GM12878 (cell line): ENCODE results near the gene S1PR4. TPM values are rescaled to one million over a fixed set of nuclear protein-coding genes. Genes with fewer than 3 reads are reported as not detected.

Experiments used
- ATAC-seq: fragments of 200-7000 bp; cut with Tn5 transposase; 3 replicates; pipeline ENCODE4 v1.9.1; 2020; ENCODE audit warnings: mild to moderate bottlenecking, moderate library complexity
- BruUV-seq: library from RNA; stranded (reverse); fragments of 400-500 nt; replicated peaks from 2 replicates; lab custom pipeline; 2021; lab: Mats Ljungman, UMichigan
- CTCF ChIA-PET: fragments of 300-600 bp; sonication (Branson Sonifier 250); formaldehyde crosslinking; extraction: SDS; loops from one replicate; lab custom pipeline; 2021; ENCODE audit warnings: inconsistent platforms; lab: Yijun Ruan, JAX
- POLR2A ChIA-PET: fragments of 350-600 bp; formaldehyde crosslinking; extraction: SDS; loops from one replicate; lab custom pipeline; 2021; ENCODE audit warnings: inconsistent platforms; lab: Charles Lee
- RAD21 ChIA-PET: fragments of 300-600 bp; sonication (Branson Sonifier 250); formaldehyde crosslinking; loops from one replicate; lab custom pipeline; 2023; ENCODE audit warnings: antibody characterized with exemption; ENCODE audit not compliant: unreplicated experiment; lab: Charles Lee
- SMC1A ChIA-PET: fragments of 300-600 bp; sonication (Branson Sonifier 250); formaldehyde crosslinking; loops from one replicate; lab custom pipeline; 2023; ENCODE audit not compliant: unreplicated experiment, uncharacterized antibody; lab: Charles Lee
- DNase-seq: peaks from one replicate; pipeline ENCODE4 v3.0.0-alpha.2; 2011; ENCODE audit warnings: low read depth, low spot score
- FAIRE-seq: peaks from 3 replicates; lab custom pipeline; 2011; peaks lifted over from hg19 to GRCh38; lab: Jason Lieb, UNC
- H2AFZ ChIP-seq: 2 replicates; pipeline ENCODE4 v1.6.0; 2011; ENCODE audit warnings: low read depth, low read length, control low read depth; ENCODE audit not compliant: control insufficient read depth
- H3K27ac ChIP-seq: 2 replicates; pipeline ENCODE4 v1.5.1; 2011; ENCODE audit warnings: control low read depth; ENCODE audit not compliant: control insufficient read depth, insufficient read depth
- H3K27me3 ChIP-seq, 2 experiments: replicated peaks in 1 of 2; 2 replicates each; pipeline versions ENCODE4 v1.6.0 to v1.6.1; 2011; ENCODE audit warnings: low read length in 1 of 2; ENCODE audit not compliant: control insufficient read depth in 2 of 2, insufficient read depth in 2 of 2
- H3K36me3 ChIP-seq, 2 experiments: 2 replicates each; pipeline ENCODE4 v1.5.1; 2011; ENCODE audit warnings: low read length in 1 of 2; ENCODE audit not compliant: control insufficient read depth in 2 of 2, insufficient read depth in 2 of 2
- H3K4me1 ChIP-seq: 2 replicates; pipeline ENCODE4 v1.6.1; 2011; ENCODE audit warnings: mild to moderate bottlenecking, low read length, moderate library complexity, mixed read lengths; ENCODE audit not compliant: control insufficient read depth, insufficient read depth
- H3K4me2 ChIP-seq: 2 replicates; pipeline ENCODE4 v1.6.0; 2011; ENCODE audit warnings: control low read depth; ENCODE audit not compliant: control insufficient read depth, insufficient read depth
- H3K4me3 ChIP-seq: fragments of 200-600 bp; sonication (generic); 2 replicates; pipeline ENCODE4 v1.5.1; 2016
- H3K79me2 ChIP-seq: 2 replicates; pipeline ENCODE4 v1.6.0; 2011; ENCODE audit warnings: low read length; ENCODE audit not compliant: control insufficient read depth, insufficient read depth
- H3K9ac ChIP-seq: 2 replicates; pipeline ENCODE4 v1.8.0; 2011; ENCODE audit warnings: low read length, control low read depth, mixed read lengths; ENCODE audit not compliant: control insufficient read depth, insufficient read depth
- H3K9me3 ChIP-seq: replicated peaks from 3 replicates; pipeline ENCODE4 v1.5.1; 2011; ENCODE audit warnings: mild to moderate bottlenecking, low read length; ENCODE audit not compliant: control insufficient read depth, insufficient read depth
- H4K20me1 ChIP-seq: 2 replicates; pipeline ENCODE4 v1.6.0; 2011; ENCODE audit not compliant: control insufficient read depth, insufficient read depth
- ELK1 ChIP-seq: IDR thresholded peaks from 2 replicates; pipeline ENCODE4 v1.6.1; 2012; ENCODE audit warnings: low read depth, low read length, improper control_type of control experiment
- HDGF ChIP-seq: fragments of 450-650 bp; IDR thresholded peaks from 2 replicates; pipeline ENCODE4 v1.6.1; 2016; ENCODE audit warnings: antibody characterized with exemption
- MYC ChIP-seq: IDR thresholded peaks from 2 replicates; pipeline ENCODE4 v1.6.1; 2011; ENCODE audit warnings: mild to moderate bottlenecking, low read length, moderate library complexity, inconsistent platforms; ENCODE audit not compliant: insufficient read depth, insufficient replicate concordance, insufficient read length, severe bottlenecking
- NR2C2 ChIP-seq: IDR thresholded peaks from 2 replicates; pipeline ENCODE4 v1.6.1; 2011; ENCODE audit warnings: borderline replicate concordance, low read depth; ENCODE audit not compliant: control insufficient read depth, insufficient read length
- PBX3 ChIP-seq: IDR thresholded peaks from 2 replicates; pipeline ENCODE4 v1.6.1; 2011; ENCODE audit warnings: mild to moderate bottlenecking, low read depth, low read length, moderate library complexity; ENCODE audit not compliant: insufficient replicate concordance
- PML ChIP-seq: IDR thresholded peaks from 2 replicates; pipeline ENCODE4 v1.6.1; 2012; ENCODE audit warnings: low read length, inconsistent platforms
- SIN3A ChIP-seq: IDR thresholded peaks from 2 replicates; pipeline ENCODE4 v1.6.1; 2012; ENCODE audit warnings: low read depth, low read length, improper control_type of control experiment
- TAF1 ChIP-seq: IDR thresholded peaks from 2 replicates; pipeline ENCODE4 v1.6.1; 2011; ENCODE audit warnings: mild to moderate bottlenecking, low read depth, low read length, borderline replicate concordance
- TCF3 ChIP-seq: IDR thresholded peaks from 2 replicates; pipeline ENCODE4 v1.6.1; 2012; ENCODE audit warnings: low read depth, mild to moderate bottlenecking, low read length, borderline replicate concordance; ENCODE audit not compliant: insufficient read depth
- WGBS: methylation state at CpG from one replicate; pipeline ENCODE4 v1.1.6; 2016; ENCODE audit warnings: low lambda C conversion rate; ENCODE audit not compliant: insufficient replicate concordance, insufficient coverage; ENCODE audit errors: missing lambda C conversion rate; 5-methylcytosine and 5-hydroxymethylcytosine counted together
- in situ Hi-C: fragments of 300-500 bp; cut with MboI; formaldehyde crosslinking; loops from 9 replicates; pipeline ENCODE4 v1.14.3; 2018; ENCODE audit warnings: mixed read lengths
- intact Hi-C: fragments of 100-400 bp; cut with micrococcal nuclease; formaldehyde crosslinking; loops from one replicate; pipeline ENCODE4 v1.14.2; 2022; ENCODE audit not compliant: unreplicated experiment
- polyA plus RNA-seq, 11 experiments: library from polyadenylated mRNA; depleted of rRNA in 4 of 11; unstranded in 6 of 11; stranded (reverse) in 5 of 11; fragments of >200 nt; fragmentation: Nextera tagmentation in 4 of 11; fragmentation: Illumina TruSeq in 1 of 11; extraction: Ambion mirVana in 4 of 11; extraction: Trizol in 1 of 11; gene quantifications; 1 replicate in 1 of 11; 2 replicates in 10 of 11; pipeline versions ENCODE4 v1.2.1 to v1.2.3, GENCODE V29; 2011 to 2016; ENCODE audit warnings: inconsistent platforms in 2 of 11, missing spikeins in 2 of 11, low read depth in 1 of 11
- total RNA-seq, 4 experiments: library from RNA; depleted of rRNA in 3 of 4; stranded (reverse); fragments of >200 nt in 3 of 4; fragmentation: Illumina TruSeq in 1 of 4; extraction: Trizol in 1 of 4; gene quantifications; 2 replicates each; pipeline versions ENCODE4 v1.2.1 to v1.2.3, GENCODE V29; 2013 to 2021

The S1PR4 gene
- total and polyA plus RNA-seq, 10 of the 15 experiments (the other 5 are each of a cell fraction or from before 2014, with no cell fraction given): 0.19 to 57.7 (median 32.4) TPM; not detected in 1

- in situ Hi-C loops: no loop called here
- Histone ChIP-seq H2AFZ (no peak overlapping the region), H3K9me3 (no peaks in the 10 kb centered on the region; the same call in 2 of the 3 replicates), H3K4me3 (no peak overlapping the region), H4K20me1 (no peaks in the 10 kb centered on the region)
- FAIRE-seq: no peak
- ChIA-PET POLR2A (interaction anchor here (1.0 kb wide), 1 partner anchor 12 kb away, joined by 3 read pairs; no protein-coding TSS in a partner anchor), CTCF (interaction anchor here (1.0 to 1.8 kb wide), 3 partner anchors 10 to 26 kb away, joined by 3 to 5 read pairs (median 4); no protein-coding TSS in a partner anchor), SMC1A (no interaction called here)
- no TSS peak for BruUV-seq
- 70% methylated on average over 14 of the region's 14 CpGs for WGBS
- TF ChIP-seq TAF1: no peak
- no peak for TF ChIP-seq ELK1
- TF ChIP-seq PML: no peak
- no peak for TF ChIP-seq HDGF
- no peak for TF ChIP-seq PBX3
- TF ChIP-seq SIN3A: no peak
- TF ChIP-seq NR2C2: no peak
- TF ChIP-seq TCF3: no peak
- no peak for TF ChIP-seq MYC
- TF ChIP-seq, all 136 proteins: peak for 0
- peaks cover 2 to 4% of the 10 kb centered on the region in 2 experiments; a peak in 3 of 4 replicates for H3K36me3 ChIP-seq
- RAD21 ChIA-PET: interaction anchor here (1.2 kb wide), 1 partner anchor 10 kb away, joined by 3 read pairs; no protein-coding TSS in a partner anchor
- H3K4me1 ChIP-seq: peaks cover 16% of the 10 kb centered on the region
- H3K79me2 ChIP-seq: 0 out of 2 replicates have a peak, but pooled peaks cover 1% of the 10 kb centered on the region
- ATAC-seq (no peak), DNase-seq (no peak)
- no peak overlapping the region for H3K9ac ChIP-seq
- intact Hi-C loops: no loop called here
- H3K27me3 ChIP-seq: no peaks in the 10 kb centered on the region
- H3K27ac ChIP-seq: no peak overlapping the region
- H3K4me2 ChIP-seq: no peak overlapping the region
These were observed 26.8 kb upstream of the S1PR4 start for GRCh38 chr19:3151563-3152418.
